ENCODE data around the gene MPO.

Gene MPO

GRCh38 chr17:58279736-58280479 is 827 bp downstream of the MPO start:
- in situ Hi-C loops (cut with HindIII; ENCODE audit: low sequenced_read_pairs) = no loop called here

- in situ Hi-C loops (cut with HindIII; ENCODE audit: low sequenced_read_pairs) = no loop called here
Measured at GRCh38 chr17:58279016-58279711, 1.6 kb downstream of the MPO start.

- in situ Hi-C loops (cut with HindIII; ENCODE audit: low sequenced_read_pairs) = no loop called here
Measured at GRCh38 chr17:58278661-58279015, 2.1 kb downstream of the MPO start.

GRCh38 chr17:58277802-58278595 is 2.7 kb downstream of the MPO start:
- in situ Hi-C loops (cut with HindIII; ENCODE audit: low sequenced_read_pairs) = no loop called here

GRCh38 chr17:58277107-58277801 is 3.5 kb downstream of the MPO start:
- in situ Hi-C loops (cut with HindIII; ENCODE audit: low sequenced_read_pairs) = no loop called here

GRCh38 chr17:58276423-58276822 is 4.3 kb downstream of the MPO start:
- in situ Hi-C loops (cut with HindIII; ENCODE audit: low sequenced_read_pairs) = no loop called here

- in situ Hi-C loops (cut with HindIII; ENCODE audit: low sequenced_read_pairs) = no loop called here
Measured at GRCh38 chr17:58275417-58275816, 5.3 kb downstream of the MPO start.

GRCh38 chr17:58273453-58274104 is 7.2 kb downstream of the MPO start:
- in situ Hi-C loops (cut with HindIII; ENCODE audit: low sequenced_read_pairs) = no loop called here

GRCh38 chr17:58272367-58273280 is 8.1 kb downstream of the MPO start:
- in situ Hi-C loops (cut with HindIII; ENCODE audit: low sequenced_read_pairs) = no loop called here

GRCh38 chr17:58271216-58271931 is 9.4 kb downstream of the MPO start:
- in situ Hi-C loops (cut with HindIII; ENCODE audit: low sequenced_read_pairs) = no loop called here

GRCh38 chr17:58270476-58271215 is 10.1 kb downstream of the MPO start:
- in situ Hi-C loops (cut with HindIII; ENCODE audit: low sequenced_read_pairs) = no loop called here

- in situ Hi-C loops (cut with HindIII; ENCODE audit: low sequenced_read_pairs) = no loop called here
Measured at GRCh38 chr17:58269557-58270291, 11.0 kb downstream of the MPO start.

GRCh38 chr17:58268774-58269556 is 11.8 kb downstream of the MPO start:
- in situ Hi-C loops (cut with HindIII; ENCODE audit: low sequenced_read_pairs) = no loop called here

GRCh38 chr17:58268326-58268725 is 12.4 kb downstream of the MPO start:
- in situ Hi-C loops (cut with HindIII; ENCODE audit: low sequenced_read_pairs) = no loop called here

- in situ Hi-C loops (cut with HindIII; ENCODE audit: low sequenced_read_pairs) = no loop called here
Measured at GRCh38 chr17:58267347-58268324, 13.1 kb downstream of the MPO start.

All from DLD1 (cell line).